NCI-H446 treated with DMSO at 0.1 percent for 48 hours (cell line): ENCODE results near the gene ASCL3.
"Not testable (repeated sequence)": the region's sequence is repeated elsewhere in the genome, so short reads cannot be mapped to it uniquely, and the experiment has no call there.

Source experiments
- DNase-seq: peaks from one replicate; lab custom pipeline; 2025; lab: John Stamatoyannopoulos, UW

ASCL3 gene, protein sequence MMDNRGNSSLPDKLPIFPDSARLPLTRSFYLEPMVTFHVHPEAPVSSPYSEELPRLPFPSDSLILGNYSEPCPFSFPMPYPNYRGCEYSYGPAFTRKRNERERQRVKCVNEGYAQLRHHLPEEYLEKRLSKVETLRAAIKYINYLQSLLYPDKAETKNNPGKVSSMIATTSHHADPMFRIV

GRCh38 chr11:8942518-8943066 is at the start of gene ASCL3:
Gene ASCL3, minus strand, starts transcription at chr11:8943016. Its CDS starts 4,855 bp downstream, at chr11:8938161.
- DNase-seq = no peak

GRCh38 chr11:8989453-8989852 is 46.6 kb upstream of the ASCL3 start:
- no peak for DNase-seq

DNA sequence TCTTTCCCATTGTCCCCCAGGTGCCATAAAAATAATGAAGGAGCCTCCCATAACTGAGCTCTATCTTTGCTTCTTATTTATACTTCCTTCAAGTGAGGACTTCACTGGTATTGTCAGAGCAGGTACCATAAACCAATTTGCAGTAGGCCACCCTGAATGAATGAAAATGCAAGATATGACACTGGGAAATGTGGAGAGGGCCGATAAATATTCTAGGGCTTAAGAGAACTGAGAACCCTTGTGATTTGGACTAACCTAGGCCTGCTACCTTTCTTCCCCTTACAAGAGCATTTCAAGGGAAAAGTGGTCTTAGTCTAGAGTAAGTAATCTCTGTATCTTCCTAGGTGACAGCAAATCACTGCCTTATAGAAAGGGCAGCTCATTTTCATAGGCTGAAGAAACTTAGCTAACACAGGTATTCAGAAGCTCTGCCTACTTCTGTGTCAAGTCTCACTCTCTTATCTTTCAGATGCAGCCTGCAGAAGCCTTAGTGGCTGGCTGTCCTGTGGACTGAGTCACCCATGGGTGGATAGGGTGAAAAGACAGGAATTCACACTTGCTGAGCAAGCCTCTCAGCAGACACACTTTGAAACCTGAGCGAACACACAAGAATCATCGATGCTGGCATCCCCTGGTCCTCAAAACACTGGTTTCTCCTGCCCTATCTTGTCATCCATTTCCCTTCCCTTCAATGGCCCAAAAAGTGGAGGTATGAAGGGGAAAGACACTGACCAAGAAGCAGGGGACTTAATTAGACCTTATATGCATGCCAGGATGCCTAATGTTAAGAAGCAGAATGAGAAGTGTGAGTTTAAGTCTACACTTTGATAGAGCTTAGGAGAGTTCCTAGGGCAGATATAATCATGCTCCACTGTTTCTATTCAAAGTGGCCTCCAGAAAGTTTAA is 45.8 kb upstream of the ASCL3 start:
- DNase-seq = no peak

DNA sequence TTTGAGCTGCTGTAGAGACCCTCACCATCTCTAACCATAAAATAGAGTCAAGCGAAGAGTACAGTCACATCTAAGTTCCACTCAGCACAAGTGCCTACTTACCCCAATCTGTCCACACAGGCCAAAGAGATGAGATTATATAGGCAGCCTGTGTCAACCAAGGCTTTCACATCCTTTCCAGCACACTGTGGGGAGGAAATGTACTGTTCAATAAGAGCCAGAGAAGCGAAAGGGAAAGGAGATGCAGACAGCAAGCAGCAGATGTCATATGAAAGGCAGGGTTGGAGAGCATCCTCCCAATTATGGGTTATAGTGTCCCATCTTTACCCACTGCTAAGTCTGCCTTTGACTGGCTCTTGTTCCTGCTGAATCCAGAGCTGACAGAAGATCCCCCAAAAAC is 44.6 kb upstream of the ASCL3 start:
- DNase-seq = no peak

- not testable (repeated sequence) for DNase-seq
Observed at GRCh38 chr11:8986772-8987171, 44.0 kb upstream of the ASCL3 start.

DNA sequence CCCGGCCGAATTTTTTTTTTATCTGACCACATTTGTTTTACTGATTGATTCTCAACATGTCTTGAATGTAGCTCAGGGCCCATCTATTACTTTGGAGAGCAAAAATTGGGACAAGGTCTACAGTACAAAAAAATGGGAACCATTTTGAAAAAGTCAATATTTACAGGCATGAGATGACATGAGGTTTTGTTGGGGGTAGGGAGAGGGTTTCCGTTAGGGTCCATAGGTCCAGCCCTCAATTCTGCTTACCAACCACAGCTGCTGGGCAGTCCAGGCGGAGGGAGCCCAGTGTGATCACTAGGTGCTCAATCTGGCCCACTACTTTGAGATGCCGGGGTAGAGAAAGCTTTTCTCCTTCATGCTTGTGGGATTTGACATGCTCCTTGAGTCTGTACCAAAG is 42.6 kb upstream of the ASCL3 start:
- no peak for DNase-seq

DNA sequence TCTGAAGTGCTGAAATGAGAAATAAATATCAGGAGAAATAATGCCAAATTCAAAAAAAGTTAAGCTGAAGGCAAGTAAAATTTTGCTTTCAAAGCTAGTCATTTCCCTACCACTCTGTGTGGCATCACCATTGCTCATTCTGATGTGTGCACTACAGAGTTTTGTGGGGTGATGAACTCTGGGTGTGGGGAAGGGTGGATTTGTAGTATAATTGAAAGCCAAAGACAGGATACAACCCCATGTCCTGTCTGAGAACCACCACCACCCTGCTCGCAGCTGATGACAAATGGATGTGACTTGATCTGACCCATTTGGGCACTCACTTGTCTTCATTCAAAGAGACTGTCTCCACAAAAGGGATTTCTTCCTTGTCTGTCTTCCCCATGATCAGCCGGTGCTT is 40.7 kb upstream of the ASCL3 start:
- no peak for DNase-seq

DNA sequence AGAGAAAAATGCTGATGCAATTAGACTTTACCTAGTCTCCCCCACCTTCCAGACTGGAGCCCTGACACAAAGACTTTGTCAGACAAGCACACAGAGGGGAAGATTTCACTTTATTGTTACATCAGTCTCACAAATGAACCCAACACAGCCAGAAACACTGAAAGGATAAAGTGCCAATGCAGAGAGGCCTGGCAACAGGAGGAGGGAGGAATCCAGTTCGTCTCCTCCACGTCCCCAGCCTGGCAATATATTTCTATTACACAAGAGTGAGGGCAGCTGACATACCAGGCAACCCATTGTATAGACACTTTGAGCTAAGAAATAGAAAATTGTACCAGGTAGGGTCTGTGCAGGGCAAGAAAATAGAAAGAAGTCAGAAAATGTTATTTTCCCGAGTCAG is 37.7 kb upstream of the ASCL3 start:
- DNase-seq = no peak

DNA sequence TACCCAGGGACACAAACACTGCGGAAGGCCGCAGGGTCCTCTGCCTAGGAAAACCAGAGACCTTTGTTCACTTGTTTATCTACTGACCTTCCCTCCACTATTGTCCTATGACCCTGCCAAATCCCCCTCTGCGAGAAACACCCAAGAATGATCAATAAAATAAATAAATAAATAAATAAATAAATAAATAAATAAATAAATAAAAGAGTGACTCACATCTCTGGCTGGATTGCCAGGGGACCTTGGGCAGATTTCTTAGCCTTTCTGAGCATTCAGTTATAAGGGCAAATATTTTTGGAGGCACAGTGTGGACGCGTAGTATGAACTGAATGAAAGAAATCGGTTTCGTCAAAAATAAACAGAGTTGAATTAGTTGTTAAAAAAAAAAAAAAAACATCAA is 36.5 kb upstream of the ASCL3 start:
- DNase-seq = not testable (repeated sequence)

- DNase-seq = no peak
Observed at GRCh38 chr11:8973121-8973520, 30.3 kb upstream of the ASCL3 start.

GRCh38 chr11:8971924-8972316 is 29.1 kb upstream of the ASCL3 start:
- DNase-seq = no peak

DNA sequence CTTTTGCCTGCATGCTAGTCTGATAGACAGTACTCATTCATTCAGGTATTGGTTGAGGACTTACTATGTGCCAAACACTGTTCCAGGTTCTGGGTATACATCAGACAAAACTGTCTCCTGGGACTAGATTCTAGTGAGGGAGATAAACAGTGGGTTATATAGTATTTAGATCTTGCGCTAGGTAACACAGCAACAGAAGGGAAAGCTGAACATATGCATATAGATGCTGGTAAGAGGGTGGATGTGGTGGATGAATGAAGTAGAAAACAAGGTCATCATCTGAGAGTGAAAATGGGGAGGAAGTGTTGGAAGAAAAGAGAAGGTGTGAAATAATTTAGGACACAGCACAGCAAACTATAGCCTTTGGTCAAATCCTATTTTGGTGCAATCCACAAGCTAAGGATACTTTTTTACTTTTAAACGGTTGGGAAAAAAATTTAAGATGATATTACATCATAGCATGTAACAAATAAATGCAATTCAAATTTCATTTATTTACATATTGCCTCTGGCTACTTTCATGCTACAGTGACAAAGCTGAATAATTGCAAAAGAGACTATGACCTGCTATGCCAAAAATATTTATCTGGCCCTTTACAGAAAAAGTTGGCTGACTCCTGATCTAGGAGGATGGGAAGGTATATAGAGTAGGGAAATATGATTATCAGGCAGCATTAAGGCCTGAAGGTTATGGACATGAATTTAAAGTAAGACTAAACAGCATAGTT is 28.5 kb upstream of the ASCL3 start:
- DNase-seq = no peak

DNA sequence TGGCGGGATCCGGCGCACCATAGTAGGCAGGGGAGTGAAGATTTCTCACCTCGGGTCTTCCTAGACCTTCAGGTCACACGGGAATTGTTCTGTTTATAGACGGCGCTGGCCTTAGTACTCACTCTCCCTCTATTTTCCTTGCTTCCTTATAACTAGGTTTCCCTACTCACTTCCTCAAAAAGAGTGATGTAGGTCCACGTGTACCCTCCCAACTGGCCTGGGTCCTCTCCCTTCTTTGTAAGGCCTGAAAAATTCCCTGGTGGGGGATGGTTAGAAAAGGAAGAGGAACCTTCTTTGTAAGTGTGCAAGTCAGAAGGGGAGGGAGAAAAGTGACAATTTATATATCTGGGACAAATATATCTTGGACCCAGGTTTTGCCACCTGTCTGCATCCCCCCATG is 24.4 kb upstream of the ASCL3 start:
- no peak for DNase-seq

- DNase-seq = peak; percentile 47
Observed at GRCh38 chr11:8964324-8965320, 21.8 kb upstream of the ASCL3 start, which contains the start of gene TMEM9B. Gene TMEM9B, minus strand, starts transcription at chr11:8964442. Its CDS starts 129 bp downstream, at chr11:8964313.

DNA sequence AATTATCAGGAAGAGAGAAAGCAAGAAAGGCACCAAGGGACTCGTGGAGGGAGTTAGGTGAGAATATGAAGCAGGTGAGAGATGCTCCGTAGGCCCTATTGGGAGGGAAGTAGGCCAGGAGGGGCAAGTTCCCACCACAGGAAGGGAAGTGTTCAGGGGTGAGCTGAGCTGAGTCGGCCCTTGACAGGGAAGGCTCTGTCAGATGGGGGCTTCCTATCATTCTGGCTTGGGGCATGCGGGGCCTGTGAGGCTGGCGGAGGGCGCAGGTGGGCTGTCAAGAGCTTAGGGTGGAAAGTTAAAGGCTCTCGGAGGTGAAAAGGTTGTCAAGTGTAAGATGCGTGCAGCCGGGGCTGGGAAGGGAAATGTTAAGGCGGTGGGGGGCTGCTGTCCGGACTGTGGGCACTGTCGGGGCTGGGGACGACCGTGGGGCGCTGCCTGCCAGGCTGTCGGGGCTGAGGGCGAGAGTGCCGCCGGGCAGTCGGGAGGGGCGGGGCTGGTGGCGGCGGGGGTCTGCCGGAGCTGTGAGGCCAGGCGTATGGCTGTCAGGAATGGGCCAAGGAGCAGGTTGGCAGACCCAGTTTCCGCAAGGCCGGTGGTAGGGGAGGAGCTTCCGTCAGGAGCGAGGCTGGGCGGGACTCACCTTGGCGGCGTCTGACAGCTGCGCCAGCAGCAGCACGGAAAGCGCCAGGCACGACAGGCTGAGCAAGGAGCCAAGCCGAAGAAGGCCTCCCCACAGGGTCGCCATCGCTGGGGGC is 20.9 kb upstream of the ASCL3 start:
- DNase-seq = peak; percentile 47

DNA sequence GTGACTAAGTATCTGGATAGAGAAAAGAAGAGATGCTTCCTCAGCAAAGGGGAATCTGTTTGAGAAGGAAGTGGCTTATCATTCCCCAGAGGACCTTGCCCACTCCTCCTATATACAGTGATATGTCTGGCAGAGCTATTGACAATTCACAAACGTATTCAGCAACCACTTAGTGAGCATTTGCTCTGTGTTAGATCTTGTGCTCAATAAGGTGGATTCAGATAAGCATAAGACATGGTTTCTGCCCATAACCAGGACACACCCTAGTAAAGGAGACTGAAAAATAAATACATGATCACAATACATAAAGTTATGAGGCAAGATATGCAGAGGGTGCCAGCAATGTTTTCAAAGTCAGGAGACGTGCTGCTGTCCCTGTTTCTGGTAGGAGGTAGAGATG is 20.0 kb upstream of the ASCL3 start:
- DNase-seq = no peak

GRCh38 chr11:8961401-8961800 is 18.6 kb upstream of the ASCL3 start:
- DNase-seq = no peak

DNA sequence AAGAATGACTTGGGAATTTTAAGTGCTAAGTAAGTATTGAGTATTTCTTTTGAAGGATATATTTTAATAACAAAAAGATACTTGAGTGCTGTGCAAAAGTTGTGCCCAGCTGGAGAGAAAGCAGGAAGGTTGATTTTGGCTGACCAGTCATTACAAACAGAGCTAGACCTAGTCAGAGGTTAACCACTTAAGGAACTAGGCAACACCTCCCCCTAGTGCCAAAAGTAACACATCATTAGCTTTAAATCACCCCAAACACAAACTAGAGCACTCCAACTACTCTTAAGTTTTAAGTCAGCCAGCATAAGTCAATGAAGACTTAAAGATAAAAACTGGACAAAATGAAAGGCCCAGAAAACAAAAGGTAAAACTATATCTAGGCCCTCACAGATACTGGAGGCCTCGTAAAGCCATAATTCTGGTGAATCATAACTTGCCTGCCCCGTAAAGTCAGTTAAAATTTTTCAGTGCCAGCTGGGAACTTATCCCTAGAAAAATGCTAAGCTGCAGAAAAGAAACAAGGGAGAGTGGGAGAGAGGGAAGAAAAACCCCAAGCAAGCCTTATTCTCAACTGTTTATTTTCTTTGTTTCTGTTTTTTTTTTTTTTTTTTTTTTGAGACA is 16.8 kb upstream of the ASCL3 start:
- peak; percentile 40 for DNase-seq

DNA sequence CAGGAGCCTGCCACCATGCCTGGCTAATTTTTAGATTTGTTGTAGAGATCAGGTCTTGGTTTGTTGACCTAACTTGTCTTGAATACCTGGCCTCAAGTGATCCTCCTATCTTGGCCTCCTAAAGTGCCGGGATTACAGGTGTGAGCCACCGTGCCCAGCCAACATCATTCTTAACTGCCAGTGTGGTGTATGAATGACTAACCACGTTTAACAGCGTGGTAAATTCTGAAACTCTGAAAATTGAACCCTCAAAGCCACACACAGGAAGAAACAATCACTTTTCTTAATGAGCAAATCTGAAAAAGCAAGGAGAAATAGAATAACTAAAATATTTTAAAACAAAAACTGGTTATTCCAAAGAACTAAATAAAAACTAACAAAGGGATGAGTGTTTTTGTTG is 14.0 kb upstream of the ASCL3 start:
- no peak for DNase-seq

- DNase-seq = no peak
Observed at GRCh38 chr11:8948886-8949285, 6.1 kb upstream of the ASCL3 start.
